ENCODE results near the gene HYLS1.
"Not testable (repeated sequence)": the region's sequence is repeated elsewhere in the genome, so short reads cannot be mapped to it uniquely, and the experiment has no call there.

- not testable (repeated sequence) for TF ChIP-seq CTCF (conservative IDR thresholded peaks at IDR 0.05); EZH2 (IDR thresholded peaks at IDR 0.05; ENCODE audit: low read depth)
These were observed 22.1 kb upstream of the HYLS1 start for GRCh38 chr11:125865354-125865753.
